Posterior vena cava (tissue), 2 donors: ENCODE measurements around the gene PLA2G4C. TPM values are rescaled to one million over a fixed set of nuclear protein-coding genes. Genes with fewer than 3 reads are reported as not detected.

ENCODE experiments used
- DNase-seq: peaks from one replicate; pipeline ENCODE4 v3.0.0-alpha.2; 2020; ENCODE audit warnings: low spot score
- intact Hi-C, 2 donors: fragments of 100-400 bp; cut with DNase I; formaldehyde crosslinking; loops; one replicate each; pipeline versions ENCODE4 v1.14.1 to v1.14.2; 2022 to 2023
- total RNA-seq, 2 donors: library from RNA; stranded (reverse); fragmentation: NEBNext Ultra II Directional; extraction: Animal tissue kit (Norgen Biotek cat#: 25700); gene quantifications; one replicate each; pipeline ENCODE4 v1.2.1, GENCODE V29; 2021
- donor health status: DM: yes; HTN: yes; CAD: no.
- donor health status: DM: yes; HTN: yes; CAD: no.

PLA2G4C gene
- total RNA-seq, 2 donors from 2014 or later: 13.7 to 20.2 TPM

GRCh38 chr19:48020686-48021085 lies 89.9 kb downstream of the PLA2G4C start:
- no peak for DNase-seq
- intact Hi-C loops: no loop called here

- intact Hi-C loops: no loop called here
- no peak for DNase-seq
Measured at GRCh38 chr19:48010932-48011758, 99.5 kb downstream of the PLA2G4C start.

- DNase-seq: no peak
Measured at GRCh38 chr19:48006762-48007161, 103.9 kb downstream of the PLA2G4C start.

GRCh38 chr19:48004236-48004635 lies 106.4 kb downstream of the PLA2G4C start:
- DNase-seq: no peak
- intact Hi-C loops: no loop called here

More at GRCh38 chr19:48006762-48007161, 103.9 kb downstream of the PLA2G4C start:
- intact Hi-C loops: no loop called here

- intact Hi-C loops: no loop called here
- DNase-seq: no peak
Measured at GRCh38 chr19:48000846-48001245, 109.8 kb downstream of the PLA2G4C start.

GRCh38 chr19:47998800-47999199 lies 111.8 kb downstream of the PLA2G4C start:
- DNase-seq: no peak
- intact Hi-C loops: no loop called here

Other genes with a start within 250 kb of the PLA2G4C start
- not detected for gene SULT2A1, start 224.5 kb downstream of the PLA2G4C start, total RNA-seq
- not detected for gene BSPH1, start 118.6 kb downstream of the PLA2G4C start, total RNA-seq
- gene ELSPBP1, start 116.2 kb downstream of the PLA2G4C start, total RNA-seq: not detected
- gene CABP5, start 66.7 kb downstream of the PLA2G4C start, total RNA-seq: not detected
- gene LIG1, start 59.5 kb upstream of the PLA2G4C start, total RNA-seq: 1 to 10 TPM; 4.8 to 5.9 TPM
- 1 to 10 TPM; 6.1 to 8.6 TPM for gene ZSWIM9, start 59.9 kb upstream of the PLA2G4C start, total RNA-seq
- gene CARD8, start 145.1 kb upstream of the PLA2G4C start, total RNA-seq: 10 to 100 TPM; 44.0 to 54.2 TPM
- under 1 TPM; 0.37 to 0.38 TPM for gene ZNF114, start 159.3 kb upstream of the PLA2G4C start, total RNA-seq
- gene EMP3, start 214.7 kb upstream of the PLA2G4C start, total RNA-seq: 100 to 1,000 TPM; 120 to 297 TPM